ENCODE measurements around the gene TTC3.

DNA sequence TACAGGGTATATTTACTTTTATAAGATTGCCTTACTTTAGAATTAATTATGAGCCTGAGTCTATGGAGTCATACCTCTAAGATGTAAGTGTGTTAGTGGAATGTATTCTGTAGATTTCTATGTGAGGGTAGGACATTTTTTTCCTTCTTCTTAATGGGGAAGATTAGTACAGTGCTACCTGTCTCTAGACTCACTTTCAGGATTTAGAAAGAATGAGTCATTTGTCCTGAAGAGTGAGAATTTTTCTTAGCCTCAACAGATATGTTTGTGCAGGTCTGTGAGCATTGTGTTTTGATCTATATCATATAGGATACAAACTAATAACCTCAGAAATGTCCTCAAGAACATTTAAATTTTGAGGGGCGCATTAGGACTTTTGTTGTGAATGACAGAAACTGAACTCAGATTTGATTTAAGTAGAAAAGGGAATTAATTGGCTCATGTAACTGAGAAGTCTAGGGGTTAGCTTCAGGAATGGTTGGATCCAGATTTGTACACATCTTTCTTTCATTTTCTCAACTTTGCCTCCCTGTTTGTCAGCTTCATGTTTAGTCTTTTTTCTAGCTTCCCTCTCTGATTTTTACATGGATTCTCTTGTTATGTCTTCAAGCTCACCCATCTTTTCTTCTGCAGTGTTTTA lies 45.3 kb downstream of the TTC3 start:
- TF ChIP-seq, protein P1, sequence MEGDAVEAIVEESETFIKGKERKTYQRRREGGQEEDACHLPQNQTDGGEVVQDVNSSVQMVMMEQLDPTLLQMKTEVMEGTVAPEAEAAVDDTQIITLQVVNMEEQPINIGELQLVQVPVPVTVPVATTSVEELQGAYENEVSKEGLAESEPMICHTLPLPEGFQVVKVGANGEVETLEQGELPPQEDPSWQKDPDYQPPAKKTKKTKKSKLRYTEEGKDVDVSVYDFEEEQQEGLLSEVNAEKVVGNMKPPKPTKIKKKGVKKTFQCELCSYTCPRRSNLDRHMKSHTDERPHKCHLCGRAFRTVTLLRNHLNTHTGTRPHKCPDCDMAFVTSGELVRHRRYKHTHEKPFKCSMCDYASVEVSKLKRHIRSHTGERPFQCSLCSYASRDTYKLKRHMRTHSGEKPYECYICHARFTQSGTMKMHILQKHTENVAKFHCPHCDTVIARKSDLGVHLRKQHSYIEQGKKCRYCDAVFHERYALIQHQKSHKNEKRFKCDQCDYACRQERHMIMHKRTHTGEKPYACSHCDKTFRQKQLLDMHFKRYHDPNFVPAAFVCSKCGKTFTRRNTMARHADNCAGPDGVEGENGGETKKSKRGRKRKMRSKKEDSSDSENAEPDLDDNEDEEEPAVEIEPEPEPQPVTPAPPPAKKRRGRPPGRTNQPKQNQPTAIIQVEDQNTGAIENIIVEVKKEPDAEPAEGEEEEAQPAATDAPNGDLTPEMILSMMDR (IDR thresholded peaks at IDR 0.05; ENCODE audit: borderline replicate concordance, extremely low read depth, low read length, poor library complexity, severe bottlenecking), result no peak
- no peak for TF ChIP-seq EZH2 (IDR thresholded peaks at IDR 0.05; ENCODE audit: borderline replicate concordance, low read depth, low read length, severe bottlenecking)

Data from DND-41 (cell line).